Ovary (tissue), 9 donors: Measurements from ENCODE around the gene HECW1. TPM values are rescaled to one million over a fixed set of nuclear protein-coding genes. Genes with fewer than 3 reads are reported as not detected.

Experiments
- DNase-seq, 5 donors: peaks; one replicate each; pipeline ENCODE4 v3.0.0-alpha.2; 2019 to 2020
- H3K27ac ChIP-seq, 2 donors: fragments of 200-600 bp; one replicate each; pipeline versions ENCODE4 v1.5.1 to v1.8.0; 2019 to 2022
- H3K27me3 ChIP-seq: fragments of 200-600 bp; one replicate; pipeline ENCODE4 v1.8.0; 2022
- H3K36me3 ChIP-seq: fragments of 200-600 bp; sonication (generic); one replicate; pipeline ENCODE4 v1.5.1; 2019
- H3K4me1 ChIP-seq: one replicate; pipeline ENCODE4 v1.8.1; 2013; ENCODE audit warnings: mild to moderate bottlenecking, moderate library complexity; ENCODE audit not compliant: insufficient read depth
- H3K4me3 ChIP-seq: fragments of 200-600 bp; sonication (generic); one replicate; pipeline ENCODE4 v1.5.1; 2017
- H3K9me3 ChIP-seq, 2 donors: fragments of 200-600 bp in 1 of 2; sonication (generic) in 1 of 2; one replicate each; pipeline versions ENCODE4 v1.5.1 to v1.8.1; 2013 to 2019; ENCODE audit warnings: mild to moderate bottlenecking in 1 of 2, moderate library complexity in 1 of 2
- CTCF ChIP-seq, 3 donors: fragments of 450-650 bp in 2 of 3; fragments of 200-600 bp in 1 of 3; IDR thresholded peaks; one replicate each; pipeline versions ENCODE4 v1.5.1 to v1.8.0; 2016 to 2022; ENCODE audit warnings: antibody characterized with exemption in 3 of 3, mild to moderate bottlenecking in 1 of 3
- EP300 ChIP-seq: sonication (generic); formaldehyde crosslinking; IDR thresholded peaks from one replicate; pipeline ENCODE4 v1.6.1; 2017; ENCODE audit warnings: antibody characterized with exemption
- POLR2A ChIP-seq: fragments of 450-650 bp; IDR thresholded peaks from one replicate; pipeline ENCODE4 v1.6.1; 2017; ENCODE audit warnings: antibody characterized with exemption, mild to moderate bottlenecking, moderate library complexity
- WGBS, 3 donors: extraction: QIAGEN DNeasy Blood & Tissue Kit in 1 of 3; methylation state at CpG; one replicate each; pipeline versions ENCODE4 v1.1.5 to v1.1.7; 2013 to 2017; 5-methylcytosine and 5-hydroxymethylcytosine counted together
- intact Hi-C, 4 donors: fragments of 100-400 bp; cut with DNase I; formaldehyde crosslinking; loops; one replicate each; pipeline versions ENCODE4 v1.11.0 to v1.15.1; 2022 to 2023
- polyA plus RNA-seq, 2 donors: library from polyadenylated mRNA; stranded (reverse); fragments of 200-250 nt in 1 of 2; fragments of 350-450 nt in 1 of 2; fragmentation: Illumina TruSeq in 1 of 2; extraction: RNeasy Lipid Tissue Mini Kit (QIAGEN cat#74804) in 1 of 2; gene quantifications; one replicate each; pipeline ENCODE4 v1.2.3, GENCODE V29; 2013 to 2014
- total RNA-seq, 7 donors: library from RNA; depleted of rRNA in 2 of 7; stranded (reverse); fragments of >200 nt in 2 of 7; fragmentation: NEBNext Ultra II Directional in 3 of 7; extraction: Animal tissue kit (Norgen Biotek cat#: 25700) in 3 of 7; gene quantifications; one replicate each; pipeline versions ENCODE4 v1.1.0 to v1.2.4, GENCODE V29; 2016 to 2023
- donor health status: DM: no; HTN: no; CAD: no; lungs with moderate emphysema.
- donor health status: DM: no; HTN: no; CAD: no.
- donor health status: Bipolar disorder and iron deficiency.
- donor health status: DM: yes; HTN: yes; CAD: no.
- donor health status: DM: no; HTN: no; CAD: no.
- donor health status: DM: yes; HTN: yes; CAD: no.

HECW1 gene
- total and polyA plus RNA-seq, 9 donors = 0.31 to 6.4 (median 1.8) TPM; not detected in 1

GRCh38 chr7:43118313-43118712 lies 5.9 kb downstream of the HECW1 start:
- no peaks in the 10 kb centered on the region for H3K27me3 ChIP-seq
- WGBS, 3 donors = 86 to 93% (median 86%) methylated on average over 4 of the region's 4 CpGs
- no peaks in the 10 kb centered on the region for H3K9me3 ChIP-seq
- TF ChIP-seq CTCF (IDR thresholded peaks at IDR 0.05) (no peak), EP300 (no peak), POLR2A (no peak)
- no peaks in the 10 kb centered on the region for H3K4me1 ChIP-seq
- no peak for DNase-seq
- no peak overlapping the region for H3K4me3 ChIP-seq
- H3K36me3 ChIP-seq = no peaks in the 10 kb centered on the region
- intact Hi-C loops = no loop called here
- no peak overlapping the region for H3K27ac ChIP-seq

- H3K4me3 ChIP-seq = no peak overlapping the region
- intact Hi-C loops = no loop called here
- DNase-seq = no peak
- H3K9me3 ChIP-seq = no peaks in the 10 kb centered on the region
- no peaks in the 10 kb centered on the region for H3K4me1 ChIP-seq
- no peak overlapping the region for H3K27ac ChIP-seq
- H3K27me3 ChIP-seq = no peaks in the 10 kb centered on the region
- TF ChIP-seq POLR2A (no peak), CTCF (IDR thresholded peaks at IDR 0.05) (no peak), EP300 (no peak)
- WGBS, 3 donors = 55 to 64% (median 60%) methylated on average over 12 of the region's 12 CpGs
- no peaks in the 10 kb centered on the region for H3K36me3 ChIP-seq
Observed at GRCh38 chr7:43119371-43120075, 7.1 kb downstream of the HECW1 start.

GRCh38 chr7:43121973-43122372 lies 9.5 kb downstream of the HECW1 start:
- no peak for TF ChIP-seq EP300
- TF ChIP-seq CTCF (IDR thresholded peaks at IDR 0.05) = no peak
- TF ChIP-seq POLR2A = no peak
- Histone ChIP-seq H3K9me3 (no peaks in the 10 kb centered on the region), H3K27me3 (no peaks in the 10 kb centered on the region), H3K4me3 (no peak overlapping the region), H3K36me3 (no peaks in the 10 kb centered on the region), H3K4me1 (no peaks in the 10 kb centered on the region), H3K27ac (no peak overlapping the region)
- DNase-seq = no peak
- WGBS, 3 donors = 91 to 92% (median 92%) methylated on average over 6 of the region's 6 CpGs
- intact Hi-C loops = no loop called here

GRCh38 chr7:43123457-43123856 lies 11.0 kb downstream of the HECW1 start:
- TF ChIP-seq POLR2A (no peak), EP300 (no peak), CTCF (IDR thresholded peaks at IDR 0.05) (no peak)
- Histone ChIP-seq H3K27me3 (no peaks in the 10 kb centered on the region), H3K36me3 (no peaks in the 10 kb centered on the region), H3K9me3 (no peaks in the 10 kb centered on the region), H3K4me1 (no peaks in the 10 kb centered on the region), H3K27ac (no peak overlapping the region), H3K4me3 (no peak overlapping the region)
- no peak for DNase-seq
- 51 to 86% (median 77%) methylated on average over 1 of the region's 1 CpG for WGBS, 3 donors
- intact Hi-C loops = no loop called here
